ENCODE results near the gene CD3E.

CD3E gene

GRCh38 chr11:118341261-118341660, 36.7 kb downstream of the CD3E start:
- no peak overlapping the region for H3K27ac ChIP-seq (ENCODE audit: low read depth, low read length)
- no peaks in the 10 kb centered on the region for H3K36me3 ChIP-seq (ENCODE audit: control insufficient read depth in 1 of 2, insufficient read depth in 2 of 2, low read length in 2 of 2)
- no peaks in the 10 kb centered on the region for H3K4me1 ChIP-seq (ENCODE audit: control insufficient read depth in 1 of 2, insufficient read depth in 2 of 2, low read length in 2 of 2)
- peak overlapping the region in 1 of 2 donors; percentile 16 for H3K9ac ChIP-seq (ENCODE audit: low read depth in 1 of 2, low read length in 2 of 2)
- no peaks in the 10 kb centered on the region for H3K9me3 ChIP-seq (ENCODE audit: control insufficient read depth in 1 of 2, low read length in 2 of 2)
- H3K4me3 ChIP-seq (ENCODE audit: low read depth in 1 of 2, low read length in 2 of 2): peak overlapping the region; percentile 36 to 53
- no peaks in the 10 kb centered on the region for H3K27me3 ChIP-seq (ENCODE audit: control insufficient read depth in 1 of 2, insufficient read depth in 2 of 2, low read length in 2 of 2)

- Histone ChIP-seq H3K9me3 (ENCODE audit: control insufficient read depth in 1 of 2, low read length in 2 of 2) (no peaks in the 10 kb centered on the region), H3K36me3 (ENCODE audit: control insufficient read depth in 1 of 2, insufficient read depth in 2 of 2, low read length in 2 of 2) (no peaks in the 10 kb centered on the region), H3K4me3 (ENCODE audit: low read depth in 1 of 2, low read length in 2 of 2) (peak overlapping the region; percentile 53 to 58), H3K4me1 (ENCODE audit: control insufficient read depth in 1 of 2, insufficient read depth in 2 of 2, low read length in 2 of 2) (no peaks in the 10 kb centered on the region), H3K27me3 (ENCODE audit: control insufficient read depth in 1 of 2, insufficient read depth in 2 of 2, low read length in 2 of 2) (no peaks in the 10 kb centered on the region), H3K9ac (ENCODE audit: low read depth in 1 of 2, low read length in 2 of 2) (peak overlapping the region; percentile 16 to 26), H3K27ac (ENCODE audit: low read depth, low read length) (peak overlapping the region; percentile 34)
These were observed 37.4 kb downstream of the CD3E start for GRCh38 chr11:118341815-118342489.

- Histone ChIP-seq H3K27me3 (ENCODE audit: control insufficient read depth in 1 of 2, insufficient read depth in 2 of 2, low read length in 2 of 2) (no peaks in the 10 kb centered on the region), H3K9me3 (ENCODE audit: control insufficient read depth in 1 of 2, low read length in 2 of 2) (no peaks in the 10 kb centered on the region), H3K9ac (ENCODE audit: low read depth in 1 of 2, low read length in 2 of 2) (peak within 1 kb of the TSS; percentile 16 to 26), H3K36me3 (ENCODE audit: control insufficient read depth in 1 of 2, insufficient read depth in 2 of 2, low read length in 2 of 2) (no peaks in the 10 kb centered on the region), H3K27ac (ENCODE audit: low read depth, low read length) (peak within 1 kb of the TSS; percentile 34), H3K4me3 (ENCODE audit: low read depth in 1 of 2, low read length in 2 of 2) (peak within 1 kb of the TSS; percentile 53 to 58), H3K4me1 (ENCODE audit: control insufficient read depth in 1 of 2, insufficient read depth in 2 of 2, low read length in 2 of 2) (no peaks in the 10 kb centered on the region)
These were observed 38.1 kb downstream of the CD3E start, which contains the start of gene CD3D for GRCh38 chr11:118342503-118343161. TSS of gene CD3D (minus strand) at chr11:118342705. CDS start at chr11:118342607, 98 bp downstream.

- Histone ChIP-seq H3K9ac (ENCODE audit: low read depth in 1 of 2, low read length in 2 of 2) (no peak overlapping the region), H3K27ac (ENCODE audit: low read depth, low read length) (no peak overlapping the region), H3K4me1 (ENCODE audit: control insufficient read depth in 1 of 2, insufficient read depth in 2 of 2, low read length in 2 of 2) (no peaks in the 10 kb centered on the region), H3K4me3 (ENCODE audit: low read depth in 1 of 2, low read length in 2 of 2) (no peak overlapping the region), H3K27me3 (ENCODE audit: control insufficient read depth in 1 of 2, insufficient read depth in 2 of 2, low read length in 2 of 2) (no peaks in the 10 kb centered on the region), H3K9me3 (ENCODE audit: control insufficient read depth in 1 of 2, low read length in 2 of 2) (no peaks in the 10 kb centered on the region), H3K36me3 (ENCODE audit: control insufficient read depth in 1 of 2, insufficient read depth in 2 of 2, low read length in 2 of 2) (no peaks in the 10 kb centered on the region)
These were observed 38.7 kb downstream of the CD3E start for GRCh38 chr11:118343248-118343647.

GRCh38 chr11:118343981-118344515, 39.5 kb downstream of the CD3E start, which contains the start of gene CD3G:
TSS of gene CD3G (plus strand) at chr11:118344344. CDS start at chr11:118344424, 80 bp downstream.
- Histone ChIP-seq H3K9me3 (ENCODE audit: control insufficient read depth in 1 of 2, low read length in 2 of 2) (no peaks in the 10 kb centered on the region), H3K4me1 (ENCODE audit: control insufficient read depth in 1 of 2, insufficient read depth in 2 of 2, low read length in 2 of 2) (no peaks in the 10 kb centered on the region), H3K27me3 (ENCODE audit: control insufficient read depth in 1 of 2, insufficient read depth in 2 of 2, low read length in 2 of 2) (peaks cover 0 to 3% of the 10 kb centered on the region in 2 donors), H3K36me3 (ENCODE audit: control insufficient read depth in 1 of 2, insufficient read depth in 2 of 2, low read length in 2 of 2) (no peaks in the 10 kb centered on the region), H3K4me3 (ENCODE audit: low read depth in 1 of 2, low read length in 2 of 2) (peak within 1 kb of the TSS; percentile 18 to 26), H3K27ac (ENCODE audit: low read depth, low read length) (no peak within 1 kb of the TSS), H3K9ac (ENCODE audit: low read depth in 1 of 2, low read length in 2 of 2) (peak within 1 kb of the TSS in 1 of 2 donors; percentile 34)

GRCh38 chr11:118349475-118349874, 44.9 kb downstream of the CD3E start:
- H3K4me1 ChIP-seq (ENCODE audit: control insufficient read depth in 1 of 2, insufficient read depth in 2 of 2, low read length in 2 of 2): no peaks in the 10 kb centered on the region
- no peaks in the 10 kb centered on the region for H3K9me3 ChIP-seq (ENCODE audit: control insufficient read depth in 1 of 2, low read length in 2 of 2)
- no peak overlapping the region for H3K27ac ChIP-seq (ENCODE audit: low read depth, low read length)
- peaks cover 0 to 11% of the 10 kb centered on the region in 2 donors for H3K27me3 ChIP-seq (ENCODE audit: control insufficient read depth in 1 of 2, insufficient read depth in 2 of 2, low read length in 2 of 2)
- no peak overlapping the region for H3K9ac ChIP-seq (ENCODE audit: low read depth in 1 of 2, low read length in 2 of 2)
- H3K4me3 ChIP-seq (ENCODE audit: low read depth in 1 of 2, low read length in 2 of 2): no peak overlapping the region
- no peaks in the 10 kb centered on the region for H3K36me3 ChIP-seq (ENCODE audit: control insufficient read depth in 1 of 2, insufficient read depth in 2 of 2, low read length in 2 of 2)

GRCh38 chr11:118353084-118353710, 48.7 kb downstream of the CD3E start:
- H3K36me3 ChIP-seq (ENCODE audit: control insufficient read depth in 1 of 2, insufficient read depth in 2 of 2, low read length in 2 of 2): no peaks in the 10 kb centered on the region

GRCh38 chr11:118358071-118358470, 53.5 kb downstream of the CD3E start:
- Histone ChIP-seq H3K36me3 (ENCODE audit: control insufficient read depth in 1 of 2, insufficient read depth in 2 of 2, low read length in 2 of 2) (no peaks in the 10 kb centered on the region), H3K27ac (ENCODE audit: low read depth, low read length) (no peak overlapping the region), H3K4me1 (ENCODE audit: control insufficient read depth in 1 of 2, insufficient read depth in 2 of 2, low read length in 2 of 2) (peaks cover 7 to 10% of the 10 kb centered on the region in 2 donors), H3K9ac (ENCODE audit: low read depth in 1 of 2, low read length in 2 of 2) (no peak overlapping the region), H3K9me3 (ENCODE audit: control insufficient read depth in 1 of 2, low read length in 2 of 2) (no peaks in the 10 kb centered on the region), H3K27me3 (ENCODE audit: control insufficient read depth in 1 of 2, insufficient read depth in 2 of 2, low read length in 2 of 2) (no peaks in the 10 kb centered on the region), H3K4me3 (ENCODE audit: low read depth in 1 of 2, low read length in 2 of 2) (no peak overlapping the region)

More at GRCh38 chr11:118353084-118353710, 48.7 kb downstream of the CD3E start:
- no peak overlapping the region for H3K9ac ChIP-seq (ENCODE audit: low read depth in 1 of 2, low read length in 2 of 2)
- H3K27ac ChIP-seq (ENCODE audit: low read depth, low read length): no peak overlapping the region
- H3K9me3 ChIP-seq (ENCODE audit: control insufficient read depth in 1 of 2, low read length in 2 of 2): no peaks in the 10 kb centered on the region
- H3K4me1 ChIP-seq (ENCODE audit: control insufficient read depth in 1 of 2, insufficient read depth in 2 of 2, low read length in 2 of 2): no peaks in the 10 kb centered on the region
- peaks cover 0 to 11% of the 10 kb centered on the region in 2 donors for H3K27me3 ChIP-seq (ENCODE audit: control insufficient read depth in 1 of 2, insufficient read depth in 2 of 2, low read length in 2 of 2)
- no peak overlapping the region for H3K4me3 ChIP-seq (ENCODE audit: low read depth in 1 of 2, low read length in 2 of 2)

GRCh38 chr11:118359295-118359958, 54.9 kb downstream of the CD3E start, which contains the start of gene UBE4A:
TSS of gene UBE4A (plus strand) at chr11:118359600. CDS start at chr11:118365081, 5,481 bp downstream.
- no peaks in the 10 kb centered on the region for H3K9me3 ChIP-seq (ENCODE audit: control insufficient read depth in 1 of 2, low read length in 2 of 2)
- peak within 1 kb of the TSS; percentile 79 to 91 for H3K9ac ChIP-seq (ENCODE audit: low read depth in 1 of 2, low read length in 2 of 2)
- no peaks in the 10 kb centered on the region for H3K27me3 ChIP-seq (ENCODE audit: control insufficient read depth in 1 of 2, insufficient read depth in 2 of 2, low read length in 2 of 2)
- peak within 1 kb of the TSS; percentile 90 to 99 for H3K4me3 ChIP-seq (ENCODE audit: low read depth in 1 of 2, low read length in 2 of 2)
- H3K36me3 ChIP-seq (ENCODE audit: control insufficient read depth in 1 of 2, insufficient read depth in 2 of 2, low read length in 2 of 2): no peaks in the 10 kb centered on the region
- peaks cover 7 to 10% of the 10 kb centered on the region in 2 donors for H3K4me1 ChIP-seq (ENCODE audit: control insufficient read depth in 1 of 2, insufficient read depth in 2 of 2, low read length in 2 of 2)
- H3K27ac ChIP-seq (ENCODE audit: low read depth, low read length): no peak within 1 kb of the TSS

Data from duodenal mucosa (tissue), 2 donors.